Temporal lobe (tissue), 1 donor: ENCODE data around the gene CYFIP2. TPM values are rescaled to one million over a fixed set of nuclear protein-coding genes. Genes with fewer than 3 reads are reported as not detected.

Experiments
- total RNA-seq: library from RNA; depleted of rRNA; stranded (reverse); fragments of >200 nt; gene quantifications from one replicate; pipeline ENCODE4 v1.2.3, GENCODE V29; 2014

The CYFIP2 gene
- total RNA-seq, 1 donor from 2014 or later: 78.2 TPM

Other genes with a start within 250 kb of the CYFIP2 start
- gene HAVCR1, start 207.0 kb upstream of the CYFIP2 start, total RNA-seq: 0.25 TPM
- 3.9 TPM for gene HAVCR2, start 157.1 kb upstream of the CYFIP2 start, total RNA-seq
- 26.1 TPM for gene MED7, start 123.3 kb upstream of the CYFIP2 start, total RNA-seq
- not detected for gene GARIN3, start 99.9 kb upstream of the CYFIP2 start, total RNA-seq
- gene ITK, start 85.3 kb upstream of the CYFIP2 start, total RNA-seq: not detected
- not detected for gene NIPAL4, start 194.1 kb downstream of the CYFIP2 start, total RNA-seq